ENCODE results near the gene PSAP.
"Not testable (repeated sequence)": the region's sequence is repeated elsewhere in the genome, so short reads cannot be mapped to it uniquely, and the experiment has no call there.

PSAP gene

DNA sequence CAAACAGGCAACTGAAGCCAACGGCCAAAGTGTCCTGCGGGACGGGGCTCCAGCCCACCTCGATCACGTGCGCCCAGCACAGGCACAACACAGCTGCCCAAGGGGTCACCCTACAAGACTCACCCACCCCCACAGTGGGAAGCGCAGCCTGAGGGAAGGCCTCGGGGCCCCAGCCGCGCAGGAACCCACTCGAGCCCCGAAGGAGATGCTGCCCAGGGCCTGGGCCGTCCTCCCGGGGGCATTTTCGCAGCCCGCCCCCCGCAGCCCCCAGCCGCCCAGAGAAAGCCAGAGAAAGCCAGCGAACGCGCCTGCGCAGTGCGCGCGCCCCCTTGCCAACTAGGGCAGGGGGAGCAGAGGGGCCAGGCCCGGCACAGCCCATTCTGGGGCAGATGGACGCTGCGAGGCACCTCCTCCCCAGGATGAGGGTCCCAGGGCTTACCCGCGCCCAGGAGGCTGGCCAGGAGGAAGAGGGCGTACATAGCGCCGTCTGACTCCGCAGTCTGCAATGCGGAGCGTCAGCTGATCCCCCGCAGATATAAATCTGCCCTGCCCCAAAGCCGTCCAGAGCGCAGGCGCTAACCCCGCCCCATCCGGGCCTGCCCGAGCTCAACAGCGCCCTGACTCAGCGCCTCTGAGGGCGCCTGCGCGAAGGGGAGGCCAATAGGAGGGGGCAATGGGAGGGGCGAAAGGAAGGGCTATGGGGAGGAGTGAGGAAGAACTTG, at the start of gene PSAP:
Gene PSAP (minus strand): TSS at position 509 of the 722 bp plus-strand sequence. CDS start 30 bp downstream, at position 479.
- in situ Hi-C loops (cut with HindIII; ENCODE audit: low sequenced_read_pairs) = no loop called here

DNA sequence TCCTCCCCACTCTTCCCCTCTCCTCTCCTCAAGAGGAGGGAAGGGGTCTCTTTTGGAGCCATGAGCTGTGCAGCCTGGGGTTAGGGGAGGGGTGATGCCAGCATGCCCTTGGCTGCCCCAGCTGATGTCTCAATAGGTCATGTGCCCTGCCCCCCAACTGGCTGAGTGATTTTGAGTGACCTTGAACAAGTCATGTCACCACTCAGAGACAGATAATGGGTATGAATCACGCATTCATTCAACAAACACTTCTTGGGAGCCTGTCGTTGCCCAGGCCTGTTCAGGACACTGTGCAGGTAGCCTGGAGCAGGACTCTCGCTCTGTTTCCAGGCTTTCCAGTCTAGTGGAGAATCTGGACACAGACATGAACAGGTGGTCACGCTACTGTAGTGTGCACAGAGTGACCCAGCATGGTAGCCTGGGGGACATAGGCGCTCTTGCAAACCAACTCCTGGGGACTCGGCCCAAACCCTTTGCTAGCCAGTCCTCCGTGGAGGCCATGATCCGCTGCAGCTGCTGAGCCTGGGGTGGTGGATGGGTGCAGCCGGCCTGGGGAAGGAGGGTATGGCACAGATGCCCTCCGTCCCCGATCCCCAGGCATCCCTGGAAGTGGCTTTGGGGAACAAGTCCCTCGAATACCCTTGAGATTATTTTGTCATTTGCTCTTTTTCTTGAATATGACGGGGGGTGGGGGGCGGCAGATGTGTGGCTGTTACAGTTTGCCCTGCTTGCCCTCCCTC, 49.6 kb upstream of the PSAP start:
- in situ Hi-C loops (cut with HindIII; ENCODE audit: low sequenced_read_pairs) = no loop called here

DNA sequence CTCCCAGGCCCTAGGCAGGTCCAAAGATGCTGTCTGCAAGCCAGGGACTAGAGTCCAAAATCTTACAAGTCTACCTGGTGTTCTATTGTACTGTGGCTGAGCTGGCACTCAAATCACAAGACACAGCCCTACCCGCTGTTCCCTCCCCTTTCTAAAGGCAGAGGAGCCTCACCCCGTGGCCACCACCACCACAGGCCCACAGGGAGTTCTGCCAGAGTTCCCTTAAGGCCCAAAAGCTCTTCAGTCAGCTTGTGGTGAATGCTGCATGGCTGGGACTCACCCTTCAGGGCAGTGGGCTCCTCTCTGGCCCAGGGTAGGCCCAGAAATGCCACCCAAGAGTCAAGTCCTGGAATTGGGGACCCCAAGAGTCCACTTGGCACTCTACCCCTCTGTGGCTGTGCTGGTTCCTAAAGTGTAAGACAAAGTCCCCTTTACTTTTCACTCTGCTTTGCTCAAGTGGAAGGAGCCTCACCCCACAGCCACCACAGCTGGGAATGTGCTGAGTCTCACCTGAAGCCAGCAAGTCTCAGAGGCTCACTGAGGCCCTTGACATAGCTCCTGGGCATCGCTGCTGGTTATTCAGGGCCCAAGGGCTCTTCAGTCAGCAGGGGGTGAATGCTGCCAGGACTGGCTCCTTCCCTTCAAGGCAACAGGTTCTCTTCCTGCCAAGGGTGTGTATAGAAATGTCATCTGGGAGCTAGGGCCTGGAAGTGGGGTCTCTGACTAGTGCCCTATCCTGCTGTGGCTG, 48.8 kb upstream of the PSAP start:
- in situ Hi-C loops (cut with HindIII; ENCODE audit: low sequenced_read_pairs) = loop anchor here (5.0 kb wide), 2 partner anchors 37 to 73 kb away; no protein-coding TSS in a partner anchor

DNA sequence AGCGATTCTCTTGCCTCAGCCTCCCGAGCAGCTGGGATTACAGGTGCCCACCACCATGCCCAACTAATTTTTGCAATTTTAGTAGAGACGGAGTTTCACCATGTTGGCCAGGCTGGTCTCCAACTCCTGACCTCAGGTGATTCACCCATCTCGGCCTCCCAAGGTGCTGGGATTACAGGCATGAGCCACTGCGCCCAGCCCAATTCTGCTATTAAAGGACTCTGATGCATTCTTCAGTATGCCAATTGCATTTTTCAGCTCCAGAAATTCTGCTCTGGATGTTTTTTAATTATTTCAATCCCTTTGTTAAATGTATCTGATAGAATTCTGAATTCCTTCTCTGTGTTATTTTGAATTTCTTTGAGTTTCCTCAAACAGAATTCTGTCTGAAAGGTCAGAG, 47.3 kb upstream of the PSAP start:
- in situ Hi-C loops (cut with HindIII; ENCODE audit: low sequenced_read_pairs) = loop anchor here (5.0 kb wide), 2 partner anchors 39 to 71 kb away; no protein-coding TSS in a partner anchor

DNA sequence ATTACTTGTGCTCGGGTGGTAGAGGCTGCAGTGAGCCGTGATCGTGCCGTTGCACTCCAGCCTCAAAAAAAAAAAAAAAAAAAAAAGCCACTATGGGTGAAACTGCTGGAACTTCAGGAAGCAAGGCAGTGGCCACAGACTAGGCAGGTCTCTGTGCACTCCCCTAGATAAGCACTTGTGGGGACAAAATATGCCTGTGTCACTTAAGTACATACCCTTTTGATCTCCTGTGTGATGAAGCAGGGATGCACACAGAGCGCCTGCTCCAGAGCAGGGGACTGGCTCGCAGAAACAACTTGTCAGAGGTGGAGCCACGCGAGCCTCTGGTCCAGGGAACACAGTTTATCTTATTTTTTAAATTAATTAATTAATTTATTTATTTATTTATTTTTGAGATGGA, 42.9 kb upstream of the PSAP start:
- in situ Hi-C loops (cut with HindIII; ENCODE audit: low sequenced_read_pairs) = no loop called here

DNA sequence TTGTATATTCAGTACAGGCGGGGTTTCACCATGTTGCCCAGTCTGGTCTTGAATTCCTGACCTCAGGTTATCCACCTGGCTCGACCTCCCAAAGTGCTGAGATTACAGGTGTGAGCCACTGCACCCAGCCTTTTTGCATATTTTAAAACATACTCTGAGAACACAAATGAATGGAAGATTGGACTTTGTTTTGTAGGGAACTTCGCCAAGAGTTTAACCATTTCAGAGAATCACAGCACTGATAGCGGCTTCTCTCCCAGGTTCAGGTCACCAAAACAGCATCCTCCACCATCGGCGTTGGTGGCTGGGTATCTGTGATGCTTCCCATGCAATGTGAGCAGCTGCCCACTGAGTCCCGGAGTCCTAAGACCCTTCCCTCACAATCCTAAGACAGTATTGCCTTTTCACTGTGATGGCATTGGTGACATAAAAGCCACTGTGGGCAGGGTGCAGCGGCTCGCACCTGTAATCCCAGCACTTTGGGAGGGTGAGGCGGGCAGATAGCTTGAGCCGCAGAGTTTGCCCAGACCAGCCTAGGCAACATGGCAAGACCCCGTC, 42.3 kb upstream of the PSAP start:
- in situ Hi-C loops (cut with HindIII; ENCODE audit: low sequenced_read_pairs) = no loop called here

DNA sequence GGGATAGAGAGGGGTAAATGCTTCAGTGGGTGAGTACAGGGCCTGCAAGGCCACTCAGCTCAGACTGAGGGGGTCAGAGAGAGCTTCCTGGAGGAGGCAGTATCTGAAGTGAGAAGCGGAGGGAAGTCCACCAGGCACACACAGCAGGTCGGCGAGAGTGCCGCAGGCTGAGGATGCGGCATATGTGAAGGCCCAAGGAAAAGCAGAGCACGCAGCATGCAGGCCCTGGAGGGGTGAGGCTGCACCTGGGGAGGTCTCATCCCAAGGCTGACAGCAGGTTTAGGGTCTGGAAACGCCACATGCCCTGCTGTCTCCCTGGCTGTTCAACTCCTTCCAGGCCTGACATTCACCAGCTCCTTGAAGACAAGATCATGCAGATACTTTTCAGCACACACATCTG, 40.4 kb upstream of the PSAP start:
- in situ Hi-C loops (cut with HindIII; ENCODE audit: low sequenced_read_pairs) = no loop called here

DNA sequence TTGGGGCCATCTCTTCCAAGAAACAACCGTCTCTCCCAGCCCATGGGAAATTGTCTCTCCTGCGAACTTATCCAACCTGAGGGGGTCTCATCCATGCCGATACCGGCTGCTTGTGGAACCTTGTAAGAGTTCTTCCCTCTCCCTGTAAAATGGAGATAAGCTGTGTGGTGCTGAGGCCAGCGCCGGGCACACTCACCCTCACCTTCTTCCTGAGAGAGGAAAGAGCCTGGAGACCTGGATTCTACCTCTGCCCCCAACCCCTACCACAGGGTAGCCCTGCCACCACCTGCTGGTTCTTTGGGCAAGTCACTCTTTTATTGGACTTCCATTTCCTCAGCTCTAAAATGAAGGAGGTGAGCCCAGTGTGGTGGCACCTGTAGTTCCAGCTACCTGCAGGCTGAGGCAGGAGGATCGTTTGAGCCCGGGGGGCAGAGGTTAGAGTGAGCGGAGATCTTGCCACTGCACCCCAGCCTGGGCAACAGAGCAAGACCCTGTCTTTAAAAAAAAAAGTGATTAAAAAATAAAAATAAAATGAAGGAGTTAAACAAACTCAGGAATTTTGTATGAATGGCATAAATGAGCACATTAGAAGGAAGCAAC, 38.4 kb upstream of the PSAP start:
- in situ Hi-C loops (cut with HindIII; ENCODE audit: low sequenced_read_pairs) = no loop called here

DNA sequence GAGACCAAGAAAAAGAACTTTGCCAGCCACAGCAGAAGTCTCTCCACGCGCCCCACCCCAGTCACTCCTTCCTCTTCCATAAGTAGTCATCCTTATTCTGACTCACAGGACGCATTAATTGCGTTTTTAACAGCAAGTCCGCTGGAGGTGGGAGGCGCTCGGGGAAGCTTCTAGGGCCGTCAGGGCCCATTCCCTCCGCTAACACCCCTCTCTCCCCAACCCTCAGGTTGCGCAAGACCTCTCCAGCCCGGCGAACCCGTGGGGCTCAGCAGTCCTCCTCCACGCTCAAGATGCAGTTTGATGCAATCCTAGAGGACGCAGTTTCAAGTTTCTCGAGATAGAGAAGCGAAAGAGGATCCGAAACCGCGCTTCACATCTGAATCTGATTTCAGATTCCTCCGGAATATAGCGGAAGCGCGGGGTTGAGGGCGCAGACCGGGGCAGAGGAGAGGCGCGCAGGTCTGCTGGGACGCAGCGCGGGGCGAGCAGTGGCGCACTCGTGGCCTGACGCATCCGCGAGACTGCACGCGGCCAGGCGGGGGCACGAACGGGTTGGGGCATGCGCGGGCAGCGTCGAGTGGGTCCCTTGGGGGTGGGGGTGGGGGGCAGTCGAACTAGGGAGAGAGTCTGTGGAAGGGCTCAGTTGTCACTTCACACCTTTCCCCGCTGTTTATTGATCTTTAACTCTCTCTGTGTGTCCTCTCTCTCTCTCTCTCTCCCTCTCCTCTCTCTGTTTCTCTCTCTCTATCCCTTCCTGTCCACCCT, 37.8 kb upstream of the PSAP start:
- in situ Hi-C loops (cut with HindIII; ENCODE audit: low sequenced_read_pairs) = no loop called here

DNA sequence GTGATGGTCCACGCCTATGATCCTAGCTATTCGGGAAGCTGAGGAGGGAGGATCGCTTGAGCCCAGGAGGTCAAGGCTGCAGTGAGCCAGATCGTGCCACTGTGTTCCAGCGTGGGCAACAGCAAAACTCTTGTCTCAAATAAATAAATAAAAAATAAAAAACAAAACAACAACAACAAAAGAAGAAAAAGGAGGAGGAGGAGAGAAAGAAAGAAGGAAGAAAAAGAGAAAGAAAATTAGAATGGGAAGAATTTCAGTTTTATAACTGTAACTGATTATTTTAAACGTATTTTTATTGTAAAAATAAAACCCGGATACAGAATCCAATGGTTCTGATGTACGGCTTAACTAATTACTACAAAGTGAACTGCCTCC, 37.2 kb upstream of the PSAP start:
- in situ Hi-C loops (cut with HindIII; ENCODE audit: low sequenced_read_pairs) = no loop called here

DNA sequence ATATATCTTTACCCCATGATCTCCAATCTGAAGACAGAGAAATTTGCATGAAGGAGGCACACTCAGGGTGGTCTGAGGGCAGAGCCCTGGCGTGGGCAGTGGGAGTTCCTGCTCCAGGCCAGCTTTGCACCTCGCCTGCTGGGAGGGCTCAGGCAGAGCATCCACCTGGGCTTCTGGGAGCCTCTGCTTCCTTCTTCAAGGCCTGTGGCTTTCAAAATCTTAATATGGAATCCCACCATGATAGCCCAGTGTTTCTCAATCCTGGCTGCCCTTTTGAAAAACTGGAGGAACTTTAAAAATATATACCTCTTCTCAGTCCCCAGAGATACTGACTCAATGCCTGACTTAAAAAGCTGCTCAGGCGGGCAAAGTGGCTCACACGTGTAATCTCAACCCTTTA, 36.7 kb upstream of the PSAP start:
- in situ Hi-C loops (cut with HindIII; ENCODE audit: low sequenced_read_pairs) = no loop called here

DNA sequence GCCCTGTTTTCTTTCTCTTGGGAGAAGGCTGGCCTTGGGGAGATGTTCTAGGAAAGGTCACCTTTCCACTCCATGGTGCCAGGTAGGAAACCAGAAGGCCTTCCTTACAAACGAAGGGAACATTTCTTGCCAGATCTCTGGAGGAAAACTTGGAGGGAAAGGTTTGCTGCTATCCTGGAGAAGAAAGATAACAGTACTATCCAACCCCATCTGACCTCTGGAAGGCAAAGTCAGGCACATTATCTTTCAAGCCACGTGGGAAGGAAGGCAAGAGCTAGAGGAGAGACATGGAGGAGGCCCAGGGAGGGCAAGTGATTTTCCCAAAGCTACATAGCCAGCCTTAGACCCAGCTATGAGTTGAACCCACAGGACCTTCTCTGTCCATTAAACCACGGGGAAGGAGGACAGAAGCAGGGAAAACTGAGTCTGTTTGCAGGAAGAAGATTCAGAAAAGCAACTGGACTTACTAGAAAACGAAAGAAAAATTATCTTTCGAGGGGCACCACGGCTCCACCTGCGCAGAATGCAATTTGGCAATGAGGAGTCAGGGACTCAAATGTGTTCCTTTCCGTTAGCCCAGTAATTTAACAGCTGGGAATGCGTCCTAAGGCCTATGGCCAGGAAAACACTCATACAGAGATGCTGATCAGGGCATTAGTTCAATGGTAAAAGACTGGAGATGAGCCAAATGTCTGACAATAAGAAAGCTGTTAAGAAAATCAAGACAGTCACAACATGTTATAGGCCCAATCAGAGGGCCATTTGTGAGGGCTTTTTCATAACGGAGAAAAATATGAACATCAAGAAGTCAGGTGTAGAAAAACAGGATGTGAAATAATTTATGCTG, 32.0 kb upstream of the PSAP start:
- in situ Hi-C loops (cut with HindIII; ENCODE audit: low sequenced_read_pairs) = no loop called here

DNA sequence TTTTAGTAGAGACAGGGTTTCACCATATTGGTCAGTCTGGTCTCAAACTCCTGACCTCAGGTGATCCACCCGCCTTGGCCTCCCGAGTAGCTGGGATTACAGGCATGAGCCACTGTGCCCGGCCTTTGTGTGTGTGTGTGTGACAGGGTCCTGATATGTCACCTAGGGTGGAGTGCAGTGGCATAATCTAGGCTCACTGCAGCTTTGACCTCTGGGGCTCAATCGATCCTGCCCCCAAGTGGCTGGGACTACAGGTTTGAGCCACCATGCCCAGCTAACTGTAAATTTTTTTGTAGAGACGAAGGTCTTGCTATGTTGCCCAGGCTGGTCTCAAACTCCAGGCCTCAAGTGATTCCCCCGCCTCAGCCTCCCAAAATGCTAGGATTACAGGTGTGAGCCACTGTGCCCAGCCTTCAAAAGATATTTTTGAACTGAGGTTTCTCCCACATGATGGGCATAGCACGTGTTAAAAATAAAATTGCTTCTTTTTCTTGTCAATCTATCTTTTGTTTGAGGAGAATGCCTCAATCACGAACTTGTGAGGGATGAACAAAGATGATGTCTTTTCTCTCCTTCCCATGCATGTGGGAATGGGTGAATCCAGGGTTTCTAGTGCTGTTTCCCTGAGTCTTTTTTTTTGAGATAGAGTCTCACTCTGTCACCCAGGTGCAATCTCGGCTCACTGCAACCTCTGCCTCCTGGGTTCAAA, 30.8 kb upstream of the PSAP start:
- in situ Hi-C loops (cut with HindIII; ENCODE audit: low sequenced_read_pairs) = no loop called here

DNA sequence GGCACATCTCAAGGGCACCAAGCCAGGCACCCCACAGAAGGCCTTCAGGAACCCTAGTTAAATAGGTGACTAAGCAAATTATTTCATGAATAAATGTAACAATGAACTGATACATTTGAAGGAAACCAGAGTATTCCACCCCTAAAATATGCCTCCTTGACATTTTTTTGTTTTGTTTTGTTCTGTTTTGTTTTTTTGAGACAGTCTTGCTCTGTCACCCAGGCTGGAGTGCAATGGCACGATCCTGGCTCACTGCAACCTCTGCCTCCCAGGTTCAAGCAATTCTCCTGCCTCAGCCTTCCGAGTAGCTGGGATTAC, 30.2 kb upstream of the PSAP start:
- in situ Hi-C loops (cut with HindIII; ENCODE audit: low sequenced_read_pairs) = not testable (repeated sequence)

DNA sequence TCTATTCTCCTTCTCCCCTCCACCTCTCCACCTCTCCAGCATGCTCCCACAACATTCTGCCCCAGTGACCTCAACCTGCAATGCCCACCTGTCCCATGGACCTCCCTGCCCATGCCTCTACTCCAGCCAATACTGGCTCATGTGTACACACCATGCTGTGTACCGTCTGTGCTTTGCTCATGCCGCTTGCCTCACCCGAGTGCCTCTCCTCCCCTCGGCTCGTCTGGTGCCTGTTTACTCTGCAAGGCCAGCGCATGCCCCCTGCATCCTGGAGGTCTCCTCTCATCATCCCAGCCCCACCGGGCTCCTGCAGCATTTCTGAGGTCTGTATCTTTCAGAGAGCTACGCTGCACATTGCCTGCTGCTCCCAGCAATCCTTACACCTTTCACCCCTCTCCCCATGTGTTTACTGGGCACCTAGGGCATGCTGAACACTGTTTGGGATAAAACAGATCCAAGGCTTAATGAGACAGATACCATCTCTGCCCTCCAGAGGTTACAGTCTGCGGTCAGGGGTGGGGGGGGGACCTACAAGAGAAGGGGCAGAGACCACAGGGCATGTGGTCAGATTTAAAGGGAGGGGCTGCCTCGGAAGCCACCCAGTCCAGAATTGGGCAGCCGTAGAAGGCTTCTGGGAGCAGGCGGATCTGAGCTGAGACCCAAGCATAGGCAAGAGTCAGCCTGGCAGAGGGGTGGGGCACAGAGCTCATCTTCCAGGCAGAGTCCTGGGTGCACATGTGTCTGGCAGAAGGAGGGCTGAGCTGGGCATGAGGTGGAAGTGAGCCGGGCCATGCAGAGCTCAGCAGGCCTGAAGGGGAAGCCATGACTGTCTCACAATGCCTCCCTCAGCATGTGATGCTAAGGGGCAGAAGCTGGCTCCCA, 29.6 kb upstream of the PSAP start:
- in situ Hi-C loops (cut with HindIII; ENCODE audit: low sequenced_read_pairs) = no loop called here

DNA sequence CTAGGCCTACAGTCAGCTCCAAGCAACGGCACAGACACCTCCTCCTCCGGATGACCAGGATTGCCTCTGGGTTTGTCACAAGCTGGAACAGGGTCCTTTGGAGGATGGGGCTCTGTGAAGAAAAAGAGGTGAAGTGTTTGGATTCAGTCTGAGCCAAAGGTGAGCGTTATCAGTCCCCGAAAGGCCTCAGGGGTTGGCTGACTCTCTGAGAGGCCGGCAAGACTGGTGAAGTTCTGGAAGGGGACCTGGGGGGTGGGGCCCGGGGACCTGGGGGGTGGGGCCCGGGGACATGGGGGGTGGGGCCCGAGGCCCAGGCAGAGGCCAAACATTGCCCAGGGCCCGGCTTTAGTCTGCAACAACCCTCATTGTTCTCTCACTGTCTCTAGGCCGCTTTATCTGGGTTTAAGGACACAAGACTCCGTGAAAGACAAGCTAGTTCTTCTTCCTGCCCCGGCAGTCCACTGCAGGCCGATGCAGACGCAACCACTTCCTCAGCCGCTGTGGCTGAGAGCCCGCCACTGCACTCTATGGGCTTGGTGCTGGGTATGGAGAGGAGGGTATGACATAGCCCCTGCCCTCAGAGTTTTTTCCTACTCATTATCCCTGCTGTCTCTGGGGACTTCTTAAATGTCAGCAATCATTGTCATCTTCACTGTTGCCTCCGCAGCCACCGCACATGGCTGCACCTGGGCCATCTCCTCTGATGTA, 27.4 kb upstream of the PSAP start:
- in situ Hi-C loops (cut with HindIII; ENCODE audit: low sequenced_read_pairs) = no loop called here

DNA sequence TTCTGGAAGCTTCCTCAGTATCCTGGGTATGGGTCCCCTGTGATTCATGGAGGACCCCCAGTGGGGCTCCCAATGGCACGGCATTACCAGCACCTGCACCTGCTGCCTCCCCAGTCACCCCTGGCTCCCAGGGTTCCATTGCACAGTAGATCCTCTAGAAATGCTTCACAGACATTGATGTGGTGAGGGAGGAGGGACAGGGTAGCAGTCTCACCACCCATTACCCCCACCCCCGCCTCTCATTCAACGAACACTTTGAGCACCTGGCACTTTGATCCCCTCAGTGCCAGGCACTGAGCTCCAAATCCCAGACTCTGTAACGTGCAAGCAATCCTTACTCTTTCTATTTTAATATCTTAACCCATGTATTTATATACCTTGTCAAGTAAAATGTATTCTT, 26.8 kb upstream of the PSAP start:
- in situ Hi-C loops (cut with HindIII; ENCODE audit: low sequenced_read_pairs) = no loop called here

All from endothelial cell of hepatic sinusoid (primary cell).